Stimulated activated CD8-positive, alpha-beta memory T cell treated with anti-CD3 and anti-CD28 coated beads, Interleukin-4, amount 100 ng/mL, for 4 hours (primary cell): ENCODE measurements around the gene NRXN2.
"Not testable (repeated sequence)": the region's sequence is repeated elsewhere in the genome, so short reads cannot be mapped to it uniquely, and the experiment has no call there.

ENCODE experiments used
- DNase-seq, 2 donors: peaks; one replicate each; pipeline ENCODE4 v3.0.0-alpha.2; 2020; ENCODE audit warnings: low read depth in 2 of 2, low spot score in 1 of 2

Gene NRXN2

GRCh38 chr11:64608636-64609035, 114.4 kb downstream of the NRXN2 start:
- no peak for DNase-seq

DNA sequence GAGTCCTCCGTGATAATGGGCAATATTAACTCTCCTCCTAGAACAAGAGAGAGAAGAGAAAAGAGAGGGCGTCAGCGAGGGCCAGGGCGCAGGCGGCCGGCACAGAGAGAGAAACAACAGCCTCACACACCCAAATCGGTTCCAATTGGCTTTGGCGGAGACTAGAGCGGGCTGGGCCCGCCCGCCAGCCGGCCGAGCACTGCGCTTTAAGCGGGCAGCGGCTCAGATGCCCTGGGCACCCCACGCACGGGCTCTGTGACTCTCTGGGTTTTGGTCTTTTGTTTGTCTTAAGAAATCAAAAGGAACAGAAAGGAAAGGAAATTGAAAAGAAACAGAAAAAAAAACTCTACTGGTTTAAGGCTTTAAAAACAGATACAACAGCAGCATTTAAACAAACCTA, 115.0 kb downstream of the NRXN2 start:
- no peak for DNase-seq

GRCh38 chr11:64607381-64607985, 115.5 kb downstream of the NRXN2 start:
- no peak for DNase-seq

DNA sequence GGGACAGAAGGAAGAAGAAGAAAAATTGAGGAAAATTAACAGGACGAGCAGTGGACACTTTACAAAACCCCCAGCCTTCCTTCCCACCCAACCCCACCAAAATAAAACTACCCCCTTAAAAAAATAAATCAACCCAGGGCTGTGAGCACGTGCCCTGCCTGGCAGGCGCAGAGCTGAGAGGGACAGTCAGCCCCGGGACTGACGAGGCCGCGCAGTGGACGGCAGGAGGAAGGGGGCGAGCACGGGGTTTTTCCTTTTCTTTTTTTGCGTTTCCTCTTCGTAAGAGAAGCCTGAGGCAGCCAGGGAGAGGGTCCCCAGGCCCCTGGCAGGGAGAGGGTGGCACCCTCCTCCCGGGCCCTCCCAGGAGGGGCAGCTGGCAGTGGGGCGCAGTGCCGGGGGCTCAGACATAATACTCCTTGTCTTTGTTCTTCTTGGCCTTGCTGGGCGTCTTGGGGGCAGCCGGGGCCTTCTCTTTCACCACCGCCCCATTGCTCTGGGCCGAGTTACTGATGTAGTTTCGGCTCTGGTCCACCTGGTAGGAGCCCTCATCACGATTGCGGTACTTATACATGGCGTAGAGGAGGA, 116.1 kb downstream of the NRXN2 start:
- DNase-seq, result no peak

DNA sequence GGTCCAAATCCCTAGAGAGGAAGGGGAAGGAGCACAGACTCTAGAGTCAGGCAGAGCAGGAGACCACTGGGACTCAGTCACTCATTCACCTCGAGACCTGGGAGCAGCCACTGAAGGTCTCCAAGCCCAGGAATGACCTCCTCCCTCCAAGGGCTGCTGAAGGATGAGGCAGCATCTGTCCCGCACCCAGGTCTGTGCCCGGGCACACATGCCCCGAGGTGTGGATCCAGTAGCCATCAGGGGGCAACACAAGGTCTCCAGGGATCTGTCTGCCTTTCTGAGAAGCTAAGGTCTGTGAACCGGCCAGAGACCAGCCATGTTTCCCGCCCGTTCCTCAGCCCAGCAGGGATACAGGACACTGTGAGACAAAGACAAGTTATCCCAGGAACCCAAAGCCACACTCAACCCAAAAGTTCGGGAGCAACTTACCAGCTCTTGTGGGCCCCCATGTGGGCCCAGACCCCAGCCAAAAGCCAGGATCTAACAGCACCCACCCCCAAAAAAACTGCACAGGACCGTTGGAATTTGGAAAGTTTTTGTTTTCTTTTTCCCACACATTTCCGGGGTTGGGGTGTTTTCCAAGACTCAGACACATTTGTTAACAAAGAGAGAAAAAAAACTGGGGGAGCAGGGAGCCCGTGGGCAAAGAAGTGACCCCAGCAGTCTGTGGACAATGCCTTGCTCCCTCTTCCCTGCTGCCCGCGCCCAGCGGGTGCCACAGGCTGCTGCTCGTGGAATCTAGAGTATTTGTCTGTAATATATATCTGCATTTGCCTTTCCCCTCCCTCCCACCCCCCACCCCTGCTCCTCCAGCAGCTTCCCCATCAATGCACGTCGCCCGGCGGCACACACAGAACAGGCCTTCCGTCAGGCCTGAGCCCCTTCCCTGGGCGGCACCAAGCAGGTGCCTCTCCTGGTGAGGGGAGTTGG, 117.1 kb downstream of the NRXN2 start:
- no peak for DNase-seq

DNA sequence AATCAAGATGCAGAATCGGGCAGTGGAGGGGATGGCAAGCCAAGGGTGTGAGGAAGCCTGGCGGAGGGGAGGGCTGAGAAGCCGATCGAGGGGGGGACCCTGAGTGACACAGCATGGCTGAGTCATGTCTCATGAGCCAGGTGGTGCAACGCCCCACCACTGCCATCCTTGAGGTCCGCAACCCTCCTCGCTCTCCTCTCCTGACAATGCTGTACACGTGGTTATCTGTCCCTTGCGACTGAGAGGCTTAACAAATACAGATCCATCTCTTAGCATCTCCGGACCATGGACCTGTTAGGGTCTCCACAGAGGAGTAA, 117.8 kb downstream of the NRXN2 start:
- DNase-seq, result no peak

DNA sequence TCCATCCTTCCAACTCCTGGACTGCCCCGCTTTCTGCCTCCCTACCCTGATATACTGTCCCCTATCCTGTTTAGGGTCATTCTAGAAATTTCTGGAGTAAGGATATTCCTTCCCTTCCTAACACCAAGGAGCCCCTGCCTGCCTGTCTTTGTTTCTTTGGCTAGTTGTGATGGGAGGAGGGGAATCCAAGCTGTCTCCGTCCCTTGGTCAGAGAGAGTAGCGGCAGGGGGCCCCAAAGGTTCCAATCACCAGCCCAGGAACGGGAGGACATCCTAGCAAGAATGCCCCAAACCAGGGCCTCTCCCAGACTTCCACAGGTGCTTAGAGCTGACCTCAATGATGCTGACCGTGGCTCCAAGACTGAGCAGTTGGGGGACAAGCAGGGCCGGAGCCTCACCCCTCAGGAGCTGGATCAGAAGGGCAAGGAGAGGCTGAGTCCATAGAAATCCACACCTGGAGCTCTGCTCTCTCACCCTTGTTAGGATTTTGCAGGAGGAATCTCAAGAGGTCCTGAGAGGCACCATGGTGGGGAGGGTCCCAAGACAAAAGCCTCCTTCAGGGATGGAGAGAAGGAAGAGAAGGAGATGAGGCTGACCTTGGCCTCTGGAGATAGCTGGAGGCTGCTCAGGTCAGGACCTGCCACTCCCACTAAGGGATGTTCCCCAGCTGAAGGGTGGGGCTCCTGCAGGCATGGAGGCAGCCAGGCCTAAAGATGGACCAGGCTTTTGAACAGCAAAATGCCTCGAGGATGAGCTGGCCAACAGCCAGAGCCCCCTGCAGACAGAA, 118.3 kb downstream of the NRXN2 start:
- DNase-seq, result no peak

- no peak for DNase-seq
These were observed 119.4 kb downstream of the NRXN2 start for GRCh38 chr11:64603411-64604110.

DNA sequence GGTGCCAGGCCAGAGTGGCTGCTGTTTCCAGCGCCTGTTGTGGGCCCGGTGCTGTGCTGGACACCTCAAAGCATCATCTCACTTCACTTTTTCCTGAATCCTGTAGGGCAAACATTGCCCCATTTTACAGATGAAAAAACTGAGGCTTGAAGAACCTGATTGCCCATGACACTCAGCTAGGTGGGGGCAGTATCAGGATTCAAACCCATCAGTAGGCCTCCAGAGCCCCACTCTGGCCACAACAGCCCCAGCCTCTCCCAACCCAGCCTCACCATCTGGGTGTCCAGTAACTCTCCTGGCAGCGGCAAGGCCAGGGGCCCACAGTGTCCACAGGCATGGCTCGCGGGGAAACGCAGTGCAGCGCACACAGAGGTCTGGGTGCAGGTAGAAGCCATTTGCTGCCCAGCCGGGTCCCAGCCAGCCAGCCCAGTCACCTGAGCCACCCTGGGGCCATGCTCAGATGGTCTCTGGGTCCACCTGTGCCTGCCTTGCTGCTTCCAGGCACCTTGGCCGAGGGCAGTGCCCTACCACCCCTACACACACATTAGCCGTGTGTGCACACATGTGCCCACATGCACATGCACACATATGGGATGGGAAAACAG, 120.4 kb downstream of the NRXN2 start:
- DNase-seq, result no peak

GRCh38 chr11:64601605-64602465, 121.2 kb downstream of the NRXN2 start:
- DNase-seq, result no peak

DNA sequence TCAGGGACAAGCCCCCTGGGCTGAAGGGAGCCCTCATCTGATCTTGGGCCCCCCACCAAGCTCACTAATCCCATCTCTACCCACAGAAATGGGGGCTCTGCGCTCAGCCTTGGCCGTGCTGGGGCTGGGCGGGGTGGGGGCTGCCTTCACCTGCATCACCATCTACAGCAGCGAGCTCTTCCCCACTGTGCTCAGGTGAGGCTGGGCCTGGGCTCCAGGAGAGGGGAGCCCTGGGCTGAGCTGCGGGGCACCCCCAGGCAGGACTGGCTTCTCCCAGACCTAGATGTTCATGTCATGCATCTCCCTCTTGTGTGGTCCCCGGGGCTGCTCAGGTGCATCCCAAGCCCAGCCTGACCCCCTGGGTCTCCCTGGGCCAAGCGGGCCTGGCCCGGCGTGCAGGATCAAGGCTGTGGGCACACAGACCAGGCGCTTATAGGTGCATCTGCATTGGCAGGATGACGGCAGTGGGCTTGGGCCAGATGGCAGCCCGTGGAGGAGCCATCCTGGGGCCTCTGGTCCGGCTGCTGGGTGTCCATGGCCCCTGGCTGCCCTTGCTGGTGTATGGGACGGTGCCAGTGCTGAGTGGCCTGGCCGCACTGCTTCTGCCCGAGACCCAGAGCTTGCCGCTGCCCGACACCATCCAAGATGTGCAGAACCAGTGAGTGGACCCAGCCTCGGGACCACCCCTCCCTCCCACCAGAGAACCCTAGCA, 122.6 kb downstream of the NRXN2 start:
- DNase-seq, result no peak

DNA sequence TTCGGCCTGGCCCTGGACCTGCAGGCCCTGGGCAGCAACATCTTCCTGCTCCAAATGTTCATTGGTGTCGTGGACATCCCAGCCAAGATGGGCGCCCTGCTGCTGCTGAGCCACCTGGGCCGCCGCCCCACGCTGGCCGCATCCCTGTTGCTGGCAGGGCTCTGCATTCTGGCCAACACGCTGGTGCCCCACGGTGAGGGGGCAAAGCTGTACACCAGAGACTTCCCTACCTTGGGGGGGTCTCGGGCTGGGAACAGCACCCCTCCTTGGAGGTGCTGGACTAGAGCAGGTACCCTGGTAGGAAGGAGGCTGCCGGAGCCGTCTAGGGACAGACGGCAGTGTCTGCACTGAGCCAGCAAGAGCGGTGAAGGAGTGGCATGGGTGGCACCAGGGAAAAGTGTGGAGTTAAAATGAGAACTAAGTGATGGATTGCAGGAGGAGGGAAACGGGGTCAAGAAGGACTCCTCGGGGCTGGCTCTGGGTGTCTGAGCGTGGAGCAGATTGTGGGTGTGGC, 123.2 kb downstream of the NRXN2 start:
- no peak for DNase-seq

DNA sequence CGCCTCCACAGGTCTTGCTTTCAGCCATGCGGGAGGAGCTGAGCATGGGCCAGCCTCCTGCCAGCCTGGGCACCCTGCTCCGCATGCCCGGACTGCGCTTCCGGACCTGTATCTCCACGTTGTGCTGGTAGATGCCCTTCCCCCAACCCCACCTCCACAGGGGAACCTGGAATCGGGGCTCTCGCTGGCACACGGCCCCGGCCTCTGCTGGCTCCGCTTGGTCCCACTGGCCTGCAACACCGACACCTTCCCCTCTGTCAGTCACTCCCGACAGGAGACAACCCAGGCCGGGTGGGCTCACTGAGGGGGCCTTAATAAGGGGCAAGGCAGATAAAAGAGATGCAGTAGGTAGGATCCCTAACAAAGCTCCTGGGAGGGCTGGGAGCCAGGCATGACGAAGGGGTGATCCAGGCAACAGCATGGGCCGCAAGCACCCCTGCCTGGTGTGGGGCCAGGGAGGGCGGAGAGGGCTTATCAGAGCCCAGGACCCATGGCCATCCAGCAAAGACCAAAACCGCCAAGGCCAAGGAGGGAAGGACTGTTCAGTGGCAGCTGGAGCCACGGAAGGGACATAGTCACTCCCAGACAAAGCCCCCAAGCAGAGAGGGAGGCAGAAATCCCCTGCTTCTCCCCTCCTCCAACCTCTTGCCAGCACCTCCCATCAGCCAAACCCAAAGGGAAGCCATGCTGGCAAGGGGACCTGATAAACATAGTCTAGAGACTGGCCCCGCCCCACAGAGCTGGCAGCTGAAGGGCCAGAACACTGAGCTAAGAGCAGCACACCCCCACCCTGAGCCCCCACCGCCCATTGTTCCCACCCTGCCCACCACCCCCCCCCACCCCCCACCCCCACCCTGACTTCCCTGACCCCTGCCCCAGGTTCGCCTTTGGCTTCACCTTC, 124.0 kb downstream of the NRXN2 start:
- DNase-seq, result no peak

DNA sequence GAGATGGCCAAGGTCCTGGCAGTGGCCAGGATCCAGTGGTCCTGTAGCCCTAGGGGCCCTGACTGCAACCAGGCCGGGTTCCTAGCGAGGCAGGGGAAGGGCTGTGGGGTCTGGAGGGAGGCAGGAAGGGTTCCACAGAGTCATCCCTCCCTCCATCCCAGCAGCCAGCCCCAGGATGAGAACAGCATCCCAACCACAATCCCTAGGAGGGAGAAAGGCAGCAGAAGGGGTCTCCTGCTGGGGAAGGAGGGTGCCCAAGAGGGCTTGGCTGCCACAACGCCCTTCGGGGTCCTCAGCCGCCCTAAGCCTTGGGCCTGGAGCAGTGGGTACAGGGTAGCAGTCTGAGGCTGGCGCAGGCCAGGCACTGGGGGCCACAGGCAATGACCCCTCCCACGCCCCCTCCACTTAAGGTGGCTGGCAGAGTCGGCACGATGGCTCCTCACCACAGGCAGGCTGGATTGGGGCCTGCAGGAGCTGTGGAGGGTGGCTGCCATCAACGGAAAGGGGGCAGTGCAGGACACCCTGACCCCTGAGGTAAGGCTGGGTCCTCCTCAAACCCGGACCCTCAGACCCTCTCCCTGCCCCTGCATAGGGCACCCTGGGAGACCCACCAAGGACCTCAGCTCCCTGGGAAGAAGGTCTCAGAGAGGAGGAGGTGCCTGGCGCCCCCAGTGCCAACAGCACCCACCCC, 124.7 kb downstream of the NRXN2 start:
- DNase-seq, result no peak

GRCh38 chr11:64597671-64598101, 125.3 kb downstream of the NRXN2 start:
- DNase-seq, result no peak

DNA sequence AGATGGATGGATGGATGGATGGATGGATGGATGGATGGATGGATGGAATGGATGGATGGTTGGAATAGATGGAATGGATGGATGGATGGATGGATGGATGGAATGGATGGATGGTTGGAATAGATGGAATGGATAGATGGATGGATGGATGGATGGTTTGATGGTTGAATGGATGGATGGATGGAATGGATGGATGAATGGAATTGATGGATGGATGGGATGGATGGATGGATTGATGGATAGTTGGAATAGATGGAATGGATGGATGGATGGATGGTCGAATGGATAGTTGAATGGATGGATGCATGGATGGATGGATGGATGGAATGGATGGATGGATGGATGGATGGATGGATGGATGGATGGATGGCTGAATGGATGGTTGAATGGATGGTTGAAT, 127.1 kb downstream of the NRXN2 start:
- not testable (repeated sequence) for DNase-seq
